Neural progenitor cell (in vitro differentiated cells): ENCODE measurements around the gene EGFR.

ENCODE experiments used
- CTCF ChIP-seq: fragments of 200-600 bp; sonication (generic); IDR thresholded peaks from 2 replicates; pipeline ENCODE4 v1.5.1; 2017; ENCODE audit warnings: antibody characterized with exemption, mild to moderate bottlenecking
- EZH2 ChIP-seq: fragments of 200-600 bp; sonication (generic); IDR thresholded peaks from 2 replicates; pipeline ENCODE4 v1.6.1; 2017; ENCODE audit warnings: antibody characterized with exemption, mild to moderate bottlenecking, moderate library complexity
- EZH2phosphoT487 ChIP-seq: fragments of 200-600 bp; sonication (generic); IDR thresholded peaks from 2 replicates; pipeline ENCODE4 v1.6.1; 2017; ENCODE audit warnings: antibody characterized with exemption

DNA sequence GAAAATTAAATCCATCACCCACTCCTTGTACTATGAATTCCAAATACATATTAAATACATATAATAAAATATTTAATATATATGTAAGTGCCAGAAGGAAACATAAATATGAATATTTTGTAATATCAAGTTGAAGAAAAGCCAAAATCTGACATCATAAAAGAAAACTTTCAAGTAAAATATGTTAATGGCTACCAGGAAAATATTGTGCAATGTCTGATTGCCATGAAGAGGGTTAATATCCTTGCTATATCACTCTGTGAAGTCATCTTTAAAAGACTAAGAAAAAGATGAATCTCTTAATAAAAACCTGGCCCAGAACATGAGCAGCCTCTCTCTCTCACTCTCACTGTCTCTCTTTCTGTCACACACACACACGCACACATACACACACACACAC is 130.2 kb downstream of the EGFR start:
- TF ChIP-seq CTCF, result no peak
- no peak for TF ChIP-seq EZH2phosphoT487
- TF ChIP-seq EZH2, result no peak
